GM19438 (cell line): Measurements from ENCODE around the gene CIDEC.
"Not testable (repeated sequence)": the region's sequence is repeated elsewhere in the genome, so short reads cannot be mapped to it uniquely, and the experiment has no call there.

Experiments
- ATAC-seq: cut with Tn5 transposase; IDR thresholded peaks from one replicate; pipeline ENCODE4 v1.9.1; 2021; ENCODE audit warnings: low read depth; ENCODE audit not compliant: unreplicated experiment

The CIDEC gene

GRCh38 chr3:9902372-9903237, 22.6 kb upstream of the CIDEC start, which contains the start of gene IL17RE:
TSS of gene IL17RE (plus strand) at chr3:9902848. CDS start at chr3:9902933, 85 bp downstream.
- no peak for ATAC-seq

- ATAC-seq: no peak
Measured at GRCh38 chr3:9901967-9902366, 21.9 kb upstream of the CIDEC start.

- not testable (repeated sequence) for ATAC-seq
Measured at GRCh38 chr3:9900965-9901415, 20.9 kb upstream of the CIDEC start.

- no peak for ATAC-seq
Measured at GRCh38 chr3:9899289-9899791, 19.3 kb upstream of the CIDEC start.

DNA sequence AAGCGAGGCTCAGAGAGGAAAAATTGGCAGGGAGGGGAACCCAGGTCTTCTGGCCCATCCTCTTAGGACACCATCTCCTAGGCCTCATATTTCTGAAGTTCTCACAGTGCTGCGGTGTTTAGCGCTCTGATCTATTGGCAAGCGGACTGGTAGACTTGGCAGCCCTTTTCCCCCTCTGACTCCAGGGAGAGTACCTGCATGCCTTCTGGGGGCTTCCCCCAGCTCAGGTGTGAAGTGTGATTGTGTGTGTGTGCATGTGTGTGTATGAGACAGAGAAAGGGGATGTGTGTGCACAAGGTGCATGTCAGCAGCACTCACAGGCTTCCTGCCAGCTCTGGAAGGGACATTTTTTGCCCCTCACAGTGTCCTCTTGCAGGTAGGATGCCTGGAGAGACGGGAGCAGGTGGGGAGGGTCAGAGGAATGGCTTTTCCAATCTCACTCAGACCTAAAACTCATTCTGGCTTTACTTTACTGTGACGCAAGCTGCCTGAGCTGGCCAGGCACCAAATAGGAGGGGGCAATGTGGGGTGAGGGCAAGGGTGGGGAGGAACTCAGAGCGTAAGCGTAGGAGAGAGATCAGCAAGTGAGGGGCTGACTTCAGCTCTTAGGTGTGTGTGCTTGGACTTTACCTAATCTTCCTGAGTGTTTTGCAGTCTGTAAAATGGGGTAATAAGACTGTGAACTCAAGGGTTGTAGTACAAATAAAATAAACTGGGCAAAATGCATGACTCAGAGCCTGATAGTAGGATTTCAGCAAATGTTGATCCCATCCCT, 18.6 kb upstream of the CIDEC start:
- no peak for ATAC-seq

- ATAC-seq: peak; percentile 59
Measured at GRCh38 chr3:9897408-9898372, 17.6 kb upstream of the CIDEC start.

- not testable (repeated sequence) for ATAC-seq
Measured at GRCh38 chr3:9896755-9897407, 16.8 kb upstream of the CIDEC start.

DNA sequence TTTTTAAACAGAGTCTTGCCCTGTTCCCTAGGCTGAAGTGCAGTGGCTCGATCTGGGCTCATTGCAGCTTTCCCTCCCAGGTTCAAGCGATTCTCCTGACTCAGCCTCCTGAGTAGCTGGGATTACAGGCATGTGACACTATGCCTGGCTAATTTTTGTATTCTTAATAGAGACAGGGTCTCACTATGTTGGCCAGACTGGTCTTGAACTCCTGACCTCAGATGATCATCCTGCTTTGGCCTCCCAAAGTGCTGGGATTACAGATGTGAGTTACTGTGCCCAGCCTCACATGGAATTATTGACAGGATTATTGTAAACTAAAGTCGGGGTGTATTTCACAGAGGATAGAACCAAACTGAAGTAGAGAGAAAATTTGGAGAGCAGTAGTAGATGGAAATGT, 15.7 kb upstream of the CIDEC start:
- not testable (repeated sequence) for ATAC-seq

- no peak for ATAC-seq
Measured at GRCh38 chr3:9893739-9894138, 13.7 kb upstream of the CIDEC start.

GRCh38 chr3:9891072-9891622, 11.1 kb upstream of the CIDEC start:
- ATAC-seq: no peak

- peak; percentile 81 for ATAC-seq
Measured at GRCh38 chr3:9890249-9891071, 10.4 kb upstream of the CIDEC start, which contains the start of gene JAGN1. TSS of gene JAGN1 (plus strand) at chr3:9890610. CDS start at chr3:9890723, 113 bp downstream.

DNA sequence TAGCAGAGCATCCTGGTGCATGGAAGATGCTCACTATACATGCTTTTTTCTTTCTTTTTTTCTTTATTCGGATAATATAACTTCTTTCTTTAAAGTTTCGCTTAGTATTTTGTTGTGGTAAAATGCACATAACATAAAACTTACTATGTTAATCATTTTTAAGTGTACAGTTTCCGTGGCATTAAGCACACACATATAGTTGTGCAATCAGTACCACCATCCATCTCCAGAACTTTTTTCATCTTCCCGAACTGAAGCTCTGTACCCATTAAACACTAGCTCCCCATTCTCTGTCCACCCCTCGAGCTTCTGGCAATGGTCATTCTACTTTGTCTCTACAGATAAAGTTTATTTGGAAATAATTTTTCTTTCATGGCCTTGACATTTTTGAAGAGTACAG, 9.4 kb upstream of the CIDEC start:
- ATAC-seq: no peak

- ATAC-seq: no peak
Measured at GRCh38 chr3:9888540-9888939, 8.5 kb upstream of the CIDEC start.

GRCh38 chr3:9887480-9887879, 7.4 kb upstream of the CIDEC start:
- ATAC-seq: no peak

GRCh38 chr3:9886328-9886727, 6.3 kb upstream of the CIDEC start:
- no peak for ATAC-seq

DNA sequence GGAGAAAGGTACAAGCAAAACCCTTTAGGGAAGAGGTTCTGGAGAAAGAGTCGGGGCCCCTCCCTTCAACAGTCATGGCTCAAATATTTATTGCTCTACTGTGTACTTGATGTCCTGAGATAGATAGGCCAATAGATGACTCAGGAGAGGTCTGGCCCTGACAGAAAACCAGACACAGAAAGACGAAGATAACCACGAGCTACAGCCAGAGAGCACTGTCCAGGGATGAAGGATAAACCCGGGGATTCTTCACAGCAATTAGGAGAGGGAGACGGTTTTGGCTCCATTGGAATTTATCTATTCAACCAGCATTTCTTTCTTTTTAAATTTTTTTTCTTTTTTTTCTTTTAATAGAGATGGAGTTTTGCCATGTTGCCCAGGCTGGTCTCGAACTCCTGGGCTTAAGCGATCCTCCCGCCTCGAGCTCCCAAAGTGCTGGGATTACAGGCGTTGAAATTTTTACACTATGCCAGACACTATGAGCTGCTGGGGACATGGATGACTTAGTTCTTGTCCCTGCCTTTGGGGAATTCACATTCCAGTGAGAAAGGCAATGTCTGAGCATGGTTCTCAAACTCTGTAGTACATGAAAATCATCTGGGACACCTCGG, 4.6 kb upstream of the CIDEC start:
- no peak for ATAC-seq

GRCh38 chr3:9883706-9884554, 3.9 kb upstream of the CIDEC start:
- ATAC-seq: no peak
